Ectodermal cell (in vitro differentiated cells): Measurements from ENCODE around the gene FKBP1A.
"Not testable (repeated sequence)": the region's sequence is repeated elsewhere in the genome, so short reads cannot be mapped to it uniquely, and the experiment has no call there.

Experiments
- H3K27ac ChIP-seq: 2 replicates; pipeline ENCODE4 v1.7.0; 2013; ENCODE audit warnings: mild to moderate bottlenecking, low read depth, low read length; ENCODE audit not compliant: insufficient read depth, poor library complexity, severe bottlenecking
- H3K27me3 ChIP-seq: 2 replicates; pipeline ENCODE4 v1.7.0; 2013; ENCODE audit warnings: mild to moderate bottlenecking, low read length; ENCODE audit not compliant: insufficient read depth, control insufficient read depth, poor library complexity, severe bottlenecking
- H3K36me3 ChIP-seq: one replicate; pipeline ENCODE4 v1.7.0; 2013; ENCODE audit warnings: low read length; ENCODE audit not compliant: control insufficient read depth, insufficient read depth
- H3K4me1 ChIP-seq: one replicate; pipeline ENCODE4 v1.7.0; 2013; ENCODE audit warnings: low read length; ENCODE audit not compliant: control insufficient read depth, insufficient read depth
- H3K4me3 ChIP-seq: 2 replicates; pipeline ENCODE4 v1.7.0; 2013; ENCODE audit warnings: low read depth, low read length, control low read depth; ENCODE audit not compliant: insufficient read depth
- H3K9me3 ChIP-seq: 2 replicates; pipeline ENCODE4 v1.7.0; 2013; ENCODE audit warnings: mild to moderate bottlenecking, low read length, moderate library complexity; ENCODE audit not compliant: control insufficient read depth
- WGBS, 2 experiments: methylation state at CpG; one replicate each; pipeline ENCODE4 v1.1.7; 2013; ENCODE audit warnings: missing lambda C conversion rate in 2 of 2; 5-methylcytosine and 5-hydroxymethylcytosine counted together

FKBP1A gene

DNA sequence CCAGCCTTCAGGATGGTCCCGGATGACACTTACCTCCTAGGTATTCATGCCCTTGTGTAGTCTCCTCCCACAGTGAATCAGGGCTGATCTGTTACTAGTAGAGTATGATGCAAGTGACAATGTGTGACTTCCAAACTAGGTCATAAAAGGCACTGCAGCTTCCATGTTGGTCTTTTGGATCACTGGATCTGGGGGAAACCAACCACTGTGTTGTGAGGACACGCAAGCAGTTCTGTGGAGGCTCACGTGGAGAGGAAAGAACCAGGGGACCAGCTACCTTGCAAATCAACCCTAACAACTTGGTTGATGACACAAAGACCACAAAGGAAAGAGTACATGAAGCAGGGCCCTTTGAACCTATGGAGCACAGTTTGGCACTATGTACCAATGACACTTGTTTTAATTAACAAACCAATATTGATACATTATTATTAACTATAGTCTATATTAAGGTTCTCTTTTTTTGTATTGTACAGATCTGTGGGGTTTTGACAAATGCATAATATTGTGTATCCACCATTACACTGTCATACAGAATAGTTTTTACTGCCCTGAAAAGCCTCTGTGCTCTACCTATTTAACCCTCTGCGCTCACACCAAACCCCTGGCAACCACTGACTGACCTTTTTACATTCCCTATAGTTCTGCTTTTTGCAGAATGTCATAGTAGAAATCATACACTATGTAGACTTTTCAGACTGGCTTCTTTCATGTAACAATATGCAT is 47.7 kb downstream of the FKBP1A start:
- Histone ChIP-seq H3K27ac (no peak overlapping the region), H3K4me1 (no peaks in the 10 kb centered on the region), H3K9me3 (no peaks in the 10 kb centered on the region), H3K27me3 (no peaks in the 10 kb centered on the region), H3K4me3 (no peak overlapping the region), H3K36me3 (no peaks in the 10 kb centered on the region)
- WGBS, 2 experiments = 91 to 97% methylated on average over 4 of the region's 4 CpGs

DNA sequence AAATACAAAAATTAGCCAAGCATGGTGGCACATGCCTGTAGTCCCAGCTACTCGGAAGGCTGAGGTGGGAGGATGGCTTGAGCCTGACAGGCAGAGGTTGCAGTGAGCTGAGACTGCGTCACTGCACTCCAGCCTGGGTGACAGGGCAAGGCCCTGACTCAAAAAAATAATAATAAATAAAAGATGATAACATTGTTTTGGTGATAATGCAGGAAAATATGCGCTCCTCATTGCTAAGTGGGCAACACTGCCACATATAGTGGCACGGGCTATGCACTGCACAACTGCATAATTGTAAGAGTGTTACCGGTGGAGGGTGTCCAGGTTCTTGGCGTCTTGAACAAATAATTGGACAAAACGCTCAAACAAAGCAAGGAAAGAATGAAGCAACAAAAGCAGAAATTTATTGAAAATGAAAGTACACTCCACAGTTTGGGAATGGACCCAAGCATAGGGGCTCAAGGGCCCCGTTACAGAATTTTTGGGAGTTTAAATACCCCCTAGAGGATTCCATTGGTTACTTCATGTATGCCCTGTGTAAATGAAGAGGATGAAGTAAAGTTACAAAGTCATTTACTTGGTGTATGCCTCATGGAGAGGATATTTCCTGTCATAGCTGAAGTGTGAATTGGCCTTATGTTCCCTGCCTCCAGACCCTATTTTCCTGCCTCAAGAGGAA is 49.3 kb downstream of the FKBP1A start:
- not testable (repeated sequence) for H3K4me1 ChIP-seq, H3K36me3 ChIP-seq, H3K27me3 ChIP-seq, H3K27ac ChIP-seq, H3K4me3 ChIP-seq, H3K9me3 ChIP-seq
- 93 to 94% methylated on average over 8 of the region's 8 CpGs for WGBS, 2 experiments

DNA sequence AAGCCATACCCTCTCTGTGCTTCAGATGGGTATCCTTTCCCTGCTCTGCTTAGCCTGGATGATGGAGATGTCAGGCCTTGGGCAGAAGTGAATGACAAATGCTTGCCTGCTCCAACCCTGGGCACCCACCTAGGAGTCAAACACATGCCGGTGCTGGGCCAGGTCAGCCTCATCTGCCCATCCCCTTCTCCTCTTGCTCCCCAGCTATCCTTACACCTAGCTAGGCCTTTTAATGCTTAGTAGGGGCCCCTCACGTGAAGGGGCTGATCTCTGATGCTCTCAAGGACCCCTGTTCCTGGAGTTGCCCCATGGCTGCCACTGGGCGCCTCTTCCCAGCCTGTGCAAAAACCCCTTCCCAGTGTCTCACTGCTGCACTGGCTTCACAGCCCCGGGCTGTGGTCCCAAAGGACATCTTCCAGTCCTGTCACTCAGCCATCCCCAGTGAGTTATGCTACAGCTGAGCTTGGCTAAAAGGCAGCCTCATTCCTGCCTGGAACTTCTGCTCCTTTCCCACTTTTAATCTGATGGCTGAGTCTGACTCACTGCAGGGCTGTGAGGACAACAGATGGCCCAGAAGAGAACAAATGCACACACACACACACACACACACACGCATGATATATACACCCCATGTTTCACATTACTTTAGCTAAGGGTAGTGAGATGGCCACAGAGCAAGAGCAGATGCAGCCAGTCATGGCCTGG is 51.1 kb downstream of the FKBP1A start:
- Histone ChIP-seq H3K36me3 (no peaks in the 10 kb centered on the region), H3K27me3 (no peaks in the 10 kb centered on the region), H3K27ac (no peak overlapping the region), H3K9me3 (no peaks in the 10 kb centered on the region), H3K4me1 (no peaks in the 10 kb centered on the region), H3K4me3 (no peak overlapping the region)
- WGBS, 2 experiments = 92 to 94% methylated on average over 5 of the region's 5 CpGs

DNA sequence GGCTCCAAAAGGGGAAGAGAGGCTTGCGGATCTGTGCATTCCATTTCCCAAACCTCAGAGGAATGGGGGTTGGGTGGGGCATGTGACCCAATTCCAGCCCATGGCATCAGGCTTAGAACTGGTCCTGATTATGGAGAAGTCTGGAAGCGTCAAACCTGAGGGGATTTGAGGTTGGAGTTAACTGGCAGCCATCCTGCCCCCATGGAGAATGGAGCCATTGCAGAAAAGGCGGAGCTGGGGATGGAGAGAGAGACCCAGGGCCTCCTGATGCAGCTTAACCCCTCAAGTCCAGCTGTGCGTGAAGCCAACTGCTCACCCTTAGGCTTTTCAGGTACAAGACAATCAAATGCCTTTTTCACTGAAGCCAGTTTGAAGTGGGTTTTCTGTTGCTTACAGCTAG is 54.1 kb downstream of the FKBP1A start:
- Histone ChIP-seq H3K4me3 (no peak overlapping the region), H3K36me3 (no peaks in the 10 kb centered on the region), H3K27me3 (no peaks in the 10 kb centered on the region), H3K4me1 (no peaks in the 10 kb centered on the region), H3K9me3 (no peaks in the 10 kb centered on the region), H3K27ac (no peak overlapping the region)
- WGBS, 2 experiments = 90 to 93% methylated on average over 4 of the region's 4 CpGs

DNA sequence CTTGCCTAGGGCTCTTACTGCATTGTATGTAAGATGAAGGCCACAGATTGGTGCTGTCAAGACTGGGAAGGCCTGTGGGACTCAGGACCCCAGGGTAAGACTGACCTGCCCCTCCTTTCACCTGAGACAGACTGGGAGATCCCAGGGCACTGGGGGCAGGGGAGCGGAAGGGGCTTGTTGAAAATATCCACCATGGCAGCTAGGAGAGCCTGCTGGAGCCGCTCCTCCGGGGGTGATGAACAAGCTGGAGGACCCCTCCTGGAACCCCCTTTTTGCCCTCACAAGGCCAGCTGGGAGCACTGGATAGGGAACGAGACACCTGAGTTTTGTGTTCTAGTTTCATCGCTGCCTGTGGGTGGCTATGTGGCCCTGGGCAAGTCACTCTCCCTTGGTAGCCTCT is 54.8 kb downstream of the FKBP1A start:
- Histone ChIP-seq H3K27ac (no peak overlapping the region), H3K4me1 (no peaks in the 10 kb centered on the region), H3K36me3 (no peaks in the 10 kb centered on the region), H3K27me3 (no peaks in the 10 kb centered on the region), H3K4me3 (no peak overlapping the region), H3K9me3 (no peaks in the 10 kb centered on the region)
- 95 to 98% methylated on average over 5 of the region's 5 CpGs for WGBS, 2 experiments

DNA sequence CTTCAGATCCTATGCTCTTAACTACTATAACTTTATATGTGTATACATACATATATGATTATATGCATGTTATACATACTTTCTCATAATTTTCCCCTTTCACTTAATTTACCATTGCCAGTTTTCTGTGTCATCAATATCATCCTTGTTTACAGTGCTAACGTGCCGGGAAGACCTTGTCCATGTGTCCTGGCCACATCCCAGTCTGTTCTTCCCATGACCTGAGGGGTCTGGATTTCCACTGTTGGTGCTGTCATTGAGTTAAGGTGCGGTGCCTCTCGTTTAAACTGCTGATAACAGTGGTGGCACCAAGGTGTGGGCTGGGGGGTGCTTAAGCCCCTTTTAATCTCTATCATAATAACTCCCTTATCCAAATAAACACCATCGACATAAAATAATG is 55.4 kb downstream of the FKBP1A start:
- 95 to 99% methylated on average over 5 of the region's 5 CpGs for WGBS, 2 experiments
- H3K4me1 ChIP-seq = no peaks in the 10 kb centered on the region
- H3K9me3 ChIP-seq = no peaks in the 10 kb centered on the region
- no peak overlapping the region for H3K27ac ChIP-seq
- no peak overlapping the region for H3K4me3 ChIP-seq
- no peaks in the 10 kb centered on the region for H3K27me3 ChIP-seq
- H3K36me3 ChIP-seq = no peaks in the 10 kb centered on the region

DNA sequence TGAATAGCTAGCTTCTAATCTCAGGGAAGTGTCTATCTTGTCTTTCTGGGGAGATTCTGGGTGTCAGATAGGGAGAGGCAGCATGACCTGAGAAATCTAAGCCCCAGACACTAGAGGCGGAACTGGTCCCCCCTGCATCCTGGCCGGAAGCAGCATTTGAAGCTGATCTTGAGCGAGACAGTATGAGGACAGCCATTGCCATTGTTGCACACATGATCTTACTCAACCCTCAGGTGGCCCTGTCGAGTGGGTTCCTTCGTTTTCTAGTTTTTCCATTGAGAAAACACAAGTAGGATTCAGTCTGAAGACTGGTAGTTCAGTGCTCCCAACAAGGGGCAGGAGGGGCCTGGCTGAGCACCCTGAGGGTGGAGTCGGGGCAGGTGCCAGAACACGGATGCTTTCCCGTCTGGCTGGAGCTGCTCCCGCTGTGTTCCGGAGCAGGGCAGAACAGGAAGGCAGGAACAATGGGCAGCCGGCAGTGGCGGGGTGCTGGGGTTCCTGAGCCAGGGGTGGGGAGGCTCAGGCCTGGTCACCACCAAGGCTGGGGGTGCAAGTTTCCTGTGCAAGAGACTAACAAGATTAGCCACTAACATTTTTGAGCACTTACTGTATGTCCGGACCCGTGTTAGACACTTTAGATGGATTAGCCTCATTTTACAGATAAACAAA is 56.0 kb downstream of the FKBP1A start:
- H3K27me3 ChIP-seq = no peaks in the 10 kb centered on the region
- H3K4me3 ChIP-seq = no peak overlapping the region
- H3K4me1 ChIP-seq = no peaks in the 10 kb centered on the region
- no peak overlapping the region for H3K27ac ChIP-seq
- no peaks in the 10 kb centered on the region for H3K36me3 ChIP-seq
- no peaks in the 10 kb centered on the region for H3K9me3 ChIP-seq
- WGBS, 2 experiments = 87 to 90% methylated on average over 14 of the region's 14 CpGs

DNA sequence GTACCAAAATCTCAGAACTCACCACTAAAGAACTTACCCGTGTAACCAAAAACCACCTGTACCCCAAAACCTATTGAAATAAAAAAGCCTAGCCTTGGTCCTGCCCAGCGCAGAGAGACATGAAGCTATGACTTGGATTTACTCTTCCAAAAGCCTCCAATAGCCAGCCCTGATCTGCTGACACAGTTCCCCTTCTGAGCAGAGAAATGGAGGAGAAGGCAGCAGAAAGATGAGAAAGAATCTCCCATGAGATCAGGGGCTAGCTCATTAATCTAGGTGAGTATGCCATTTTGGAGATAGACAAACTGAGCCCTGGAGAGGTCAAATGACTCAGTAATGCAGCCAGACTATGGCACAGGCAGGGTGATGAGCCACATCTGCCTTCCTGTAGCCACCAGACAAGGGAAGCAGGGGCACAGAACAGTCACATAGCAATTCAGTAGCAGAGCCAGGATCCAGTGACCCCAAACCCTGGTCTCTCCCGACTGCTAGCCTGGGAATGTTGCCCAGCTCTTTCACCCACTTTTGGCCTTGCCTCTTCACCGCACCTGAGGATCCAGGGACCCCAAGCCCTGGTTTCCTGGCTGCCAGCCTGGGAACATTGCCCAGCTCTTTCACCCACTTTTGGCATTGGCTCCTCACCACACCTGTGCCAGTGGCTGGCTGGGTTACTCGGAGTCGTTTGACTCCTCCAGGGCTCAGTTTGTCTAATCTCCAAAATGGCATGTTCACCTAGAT is 56.7 kb downstream of the FKBP1A start:
- H3K4me3 ChIP-seq = no peak overlapping the region
- no peaks in the 10 kb centered on the region for H3K27me3 ChIP-seq
- H3K36me3 ChIP-seq = no peaks in the 10 kb centered on the region
- 94 to 95% methylated on average over 6 of the region's 6 CpGs for WGBS, 2 experiments
- no peaks in the 10 kb centered on the region for H3K9me3 ChIP-seq
- H3K4me1 ChIP-seq = no peaks in the 10 kb centered on the region
- no peak overlapping the region for H3K27ac ChIP-seq

DNA sequence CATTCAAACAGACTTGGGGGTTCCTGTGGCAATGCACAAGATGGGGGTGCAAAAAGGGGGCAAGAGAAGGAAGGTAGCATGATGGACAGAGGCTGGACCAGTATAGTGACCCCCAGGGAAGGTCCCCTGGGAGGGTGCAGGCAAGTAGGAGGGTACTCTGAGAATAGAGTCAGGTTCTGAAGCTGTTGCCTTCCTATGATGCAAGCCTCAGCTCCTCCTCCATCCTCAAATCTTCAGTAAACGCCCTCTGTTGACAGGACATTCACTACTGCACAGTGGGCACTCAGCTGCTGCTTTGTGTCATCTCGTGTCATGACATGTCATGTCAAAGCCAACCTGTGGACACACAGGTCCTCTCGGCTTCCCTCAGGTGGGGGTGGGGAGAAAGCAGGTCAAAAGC is 58.1 kb downstream of the FKBP1A start:
- Histone ChIP-seq H3K4me1 (no peaks in the 10 kb centered on the region), H3K27me3 (no peaks in the 10 kb centered on the region), H3K27ac (no peak overlapping the region), H3K36me3 (no peaks in the 10 kb centered on the region), H3K4me3 (no peak overlapping the region), H3K9me3 (no peaks in the 10 kb centered on the region)
- 70 to 77% methylated on average over 3 of the region's 3 CpGs for WGBS, 2 experiments
